Neural crest cell (in vitro differentiated cells): ENCODE results near the gene EMP1. TPM values are rescaled to one million over a fixed set of nuclear protein-coding genes. Genes with fewer than 3 reads are reported as not detected.

Experiments used
- DNase-seq: peaks from one replicate; pipeline ENCODE4 v3.0.0; 2021; ENCODE audit warnings: low read depth, mixed read lengths, low spot score
- H3K27ac Mint-ChIP-seq: one replicate; pipeline ENCODE4 v1.8.0; 2021; ENCODE audit warnings: mild to moderate bottlenecking, mixed read lengths; ENCODE audit not compliant: unreplicated experiment
- H3K27me3 Mint-ChIP-seq: 2 replicates; pipeline ENCODE4 v1.8.0; 2021; ENCODE audit warnings: low read depth, mild to moderate bottlenecking, mixed read lengths
- H3K36me3 Mint-ChIP-seq: 2 replicates; pipeline ENCODE4 v1.8.0; 2021; ENCODE audit warnings: low read depth, mild to moderate bottlenecking, mixed read lengths
- H3K4me1 Mint-ChIP-seq: 2 replicates; pipeline ENCODE4 v1.8.0; 2021; ENCODE audit warnings: mixed read lengths
- H3K4me3 Mint-ChIP-seq: one replicate; pipeline ENCODE4 v1.8.0; 2021; ENCODE audit warnings: mild to moderate bottlenecking, mixed read lengths
- H3K9me3 Mint-ChIP-seq: 2 replicates; pipeline ENCODE4 v1.8.0; 2021; ENCODE audit warnings: mixed read lengths
- CTCF ChIP-seq: fragments of 200-600 bp; sonication (generic); conservative IDR thresholded peaks from 2 replicates; pipeline ENCODE4 v1.5.0; 2021; ENCODE audit warnings: antibody characterized with exemption, mild to moderate bottlenecking
- total RNA-seq: library from RNA; stranded (reverse); gene quantifications from 2 replicates; pipeline ENCODE4 v1.2.1, GENCODE V29; 2021

Gene EMP1
- total RNA-seq, 1 donor from 2014 or later = 0.68 TPM

DNA sequence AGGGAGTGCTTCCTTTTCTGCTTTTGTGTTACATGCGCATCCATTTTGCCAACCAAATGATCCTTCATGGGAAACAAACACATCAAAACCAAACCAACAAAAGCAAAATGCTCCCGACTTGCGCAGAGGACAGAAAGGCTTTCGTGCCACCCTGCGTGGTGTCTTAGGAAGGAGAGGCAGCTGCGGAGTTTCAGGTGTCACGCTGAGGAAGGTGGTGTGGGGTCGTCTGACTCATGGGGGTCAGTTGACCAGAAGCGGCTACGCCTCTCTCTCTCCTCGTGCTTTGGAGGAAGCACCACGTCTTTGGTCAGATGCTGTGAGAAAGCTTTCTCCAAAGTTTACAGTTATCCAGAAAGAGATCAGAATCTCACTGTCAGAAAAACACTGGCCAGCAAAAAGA lies 7.9 kb downstream of the EMP1 start:
- H3K27me3 Mint-ChIP-seq = peaks cover 33% of the 10 kb centered on the region
- H3K4me1 Mint-ChIP-seq = peaks cover 40% of the 10 kb centered on the region
- TF ChIP-seq CTCF = no peak
- H3K27ac Mint-ChIP-seq = peak overlapping the region; percentile 5
- H3K9me3 Mint-ChIP-seq = no peaks in the 10 kb centered on the region
- no peaks in the 10 kb centered on the region for H3K36me3 Mint-ChIP-seq
- no peak for DNase-seq
- no peak overlapping the region for H3K4me3 Mint-ChIP-seq

DNA sequence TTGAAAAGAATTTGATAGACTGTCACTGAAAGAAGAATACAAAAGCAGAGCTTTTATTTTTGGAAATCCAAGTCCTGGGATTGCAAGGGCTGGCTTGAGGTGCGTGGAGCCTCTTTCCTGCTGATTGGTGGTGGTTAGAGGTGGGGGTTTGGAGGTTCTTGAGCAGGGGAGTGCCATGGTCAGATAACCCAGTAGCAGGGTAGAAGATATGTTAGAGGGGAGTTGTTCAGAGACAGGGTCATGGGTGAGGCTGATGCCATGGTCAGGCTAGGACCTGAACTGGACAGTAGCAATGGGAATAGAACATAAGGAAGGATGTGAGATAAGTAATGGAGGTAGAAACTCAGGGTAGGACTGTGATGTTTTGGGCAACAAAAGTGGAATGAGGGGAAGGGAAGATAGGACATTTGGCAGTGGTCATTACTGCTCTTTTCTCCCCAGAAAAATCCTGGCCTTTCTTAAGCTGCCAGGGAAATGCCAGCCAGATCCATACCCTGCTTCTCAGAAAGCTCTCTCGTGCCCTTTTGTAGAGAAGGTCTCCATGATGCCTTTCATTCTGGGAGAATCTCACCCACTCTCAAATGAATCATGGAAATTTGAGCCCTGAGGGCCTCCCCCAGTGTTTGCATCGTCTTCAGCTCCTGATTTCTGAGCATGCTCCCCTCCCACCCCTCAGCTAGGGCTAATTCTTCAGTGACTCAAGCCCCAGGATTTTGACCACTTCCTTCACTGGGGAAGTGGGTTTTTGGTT lies 9.5 kb downstream of the EMP1 start:
- Mint-ChIP-seq H3K27me3 (peaks cover 33% of the 10 kb centered on the region), H3K36me3 (no peaks in the 10 kb centered on the region), H3K4me3 (no peak overlapping the region), H3K27ac (peak overlapping the region; percentile 44), H3K4me1 (peaks cover 55% of the 10 kb centered on the region), H3K9me3 (no peaks in the 10 kb centered on the region)
- no peak for DNase-seq
- no peak for TF ChIP-seq CTCF

DNA sequence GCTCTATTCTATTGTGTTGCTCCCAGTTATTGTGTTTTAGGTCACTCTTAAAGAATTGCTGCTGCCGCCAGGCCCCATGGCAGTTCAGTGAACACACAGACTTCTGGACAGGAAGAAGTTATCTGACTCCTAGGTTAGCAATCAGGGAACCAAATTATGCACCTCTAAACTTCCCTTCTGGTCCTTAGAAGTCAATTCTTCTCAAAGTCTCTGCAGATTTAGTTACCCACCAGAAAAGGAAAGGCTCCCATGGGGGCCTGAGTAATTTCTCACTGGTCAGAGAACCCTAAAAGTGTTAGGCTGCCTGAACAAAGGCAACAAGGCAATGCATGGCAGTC lies 10.0 kb downstream of the EMP1 start:
- Mint-ChIP-seq H3K27ac (peak overlapping the region; percentile 44), H3K4me1 (peaks cover 58% of the 10 kb centered on the region), H3K36me3 (no peaks in the 10 kb centered on the region), H3K27me3 (peaks cover 29% of the 10 kb centered on the region), H3K9me3 (no peaks in the 10 kb centered on the region), H3K4me3 (no peak overlapping the region)
- no peak for TF ChIP-seq CTCF
- no peak for DNase-seq

- Mint-ChIP-seq H3K9me3 (no peaks in the 10 kb centered on the region), H3K27me3 (peaks cover 18% of the 10 kb centered on the region), H3K27ac (no peak overlapping the region)
These were observed 12.3 kb downstream of the EMP1 start for GRCh38 chr12:13208533-13209435.

More at GRCh38 chr12:13208533-13209435, 12.3 kb downstream of the EMP1 start:
- TF ChIP-seq CTCF = peak; percentile 72
- peaks cover 62% of the 10 kb centered on the region for H3K4me1 Mint-ChIP-seq
- DNase-seq = no peak
- peak overlapping the region; percentile 8 for H3K4me3 Mint-ChIP-seq
- no peaks in the 10 kb centered on the region for H3K36me3 Mint-ChIP-seq
